NCI-H1436 (cell line): ENCODE results near the gene CYBB.

ENCODE experiments used
- DNase-seq: peaks from one replicate; lab custom pipeline; 2025; lab: John Stamatoyannopoulos, UW

Gene CYBB

DNA sequence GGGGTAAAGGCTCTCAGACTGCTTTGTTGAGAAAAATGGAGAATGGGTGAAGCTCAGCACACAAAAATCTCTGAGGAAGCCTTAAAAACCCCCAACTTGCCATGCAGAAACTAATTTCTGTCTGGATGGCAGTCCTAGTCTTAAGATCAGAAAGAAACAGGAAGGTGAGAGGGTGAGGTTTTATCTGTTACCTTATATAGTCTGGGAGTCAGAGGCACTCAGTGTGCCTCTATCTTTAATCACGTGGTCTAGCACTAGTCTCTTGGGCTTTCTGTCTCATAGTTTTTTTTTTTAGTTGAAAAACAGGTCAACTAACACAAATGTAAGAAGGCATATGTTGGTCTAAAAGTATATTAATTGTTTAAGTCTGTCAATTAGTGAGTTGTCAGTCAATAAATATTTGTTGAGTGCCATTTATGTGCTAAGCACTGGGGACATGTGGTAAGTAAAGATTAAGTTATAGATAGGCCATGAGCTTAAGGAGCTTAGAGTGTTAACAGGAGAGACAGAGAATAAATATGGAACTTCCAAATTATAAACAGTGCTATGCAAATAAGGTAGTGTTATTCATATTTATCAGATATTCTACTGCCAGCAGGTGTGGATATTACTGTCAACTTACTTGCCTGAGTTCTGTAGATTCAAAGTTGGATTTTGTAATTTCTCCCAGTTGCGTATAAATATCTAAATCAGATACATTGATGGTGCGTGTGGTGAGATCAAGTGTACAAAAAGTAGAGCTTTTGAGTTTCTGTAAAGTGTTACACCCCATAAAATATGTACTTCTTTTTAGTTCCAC is 7.0 kb downstream of the CYBB start:
- no peak for DNase-seq

DNA sequence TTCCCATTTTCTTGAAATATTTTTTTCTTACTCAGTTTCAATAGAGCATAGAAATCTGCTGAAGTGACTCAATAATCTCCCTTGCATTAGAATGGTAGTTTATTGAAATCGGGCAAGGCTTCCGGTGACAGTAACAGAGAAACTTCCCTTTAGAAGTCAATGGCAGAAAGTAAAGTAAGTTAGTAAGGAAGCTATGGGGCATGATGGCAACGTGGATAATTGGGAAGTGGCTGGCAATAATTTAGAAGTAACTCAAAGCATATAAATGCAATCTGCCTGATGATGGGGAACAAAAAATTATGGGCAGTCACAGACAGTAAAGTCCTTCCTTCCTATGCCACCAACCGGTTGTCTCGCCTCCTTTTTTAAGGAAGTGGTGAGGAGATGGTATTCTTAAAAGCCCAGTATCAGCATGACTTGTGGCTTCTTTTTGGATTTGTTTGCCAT is 7.6 kb downstream of the CYBB start:
- DNase-seq, result no peak

DNA sequence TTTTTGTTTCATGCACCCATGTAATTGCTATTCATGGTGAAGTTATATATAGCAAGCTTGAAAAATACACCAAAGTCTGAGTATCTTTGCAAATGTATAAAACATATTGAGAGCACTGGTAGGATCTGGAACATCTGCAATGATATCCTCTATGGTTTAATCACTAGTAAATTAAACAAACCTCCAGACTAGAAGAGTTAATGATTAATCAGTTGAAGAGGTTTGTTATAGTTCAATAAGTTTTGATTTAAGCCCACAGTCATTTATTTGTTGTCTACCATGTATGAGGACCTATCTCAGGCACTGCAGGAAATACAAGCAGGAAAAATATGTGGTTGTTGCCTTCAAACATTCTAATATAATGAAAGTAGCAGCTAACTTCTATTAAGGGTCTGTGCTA is 16.5 kb downstream of the CYBB start:
- no peak for DNase-seq

DNA sequence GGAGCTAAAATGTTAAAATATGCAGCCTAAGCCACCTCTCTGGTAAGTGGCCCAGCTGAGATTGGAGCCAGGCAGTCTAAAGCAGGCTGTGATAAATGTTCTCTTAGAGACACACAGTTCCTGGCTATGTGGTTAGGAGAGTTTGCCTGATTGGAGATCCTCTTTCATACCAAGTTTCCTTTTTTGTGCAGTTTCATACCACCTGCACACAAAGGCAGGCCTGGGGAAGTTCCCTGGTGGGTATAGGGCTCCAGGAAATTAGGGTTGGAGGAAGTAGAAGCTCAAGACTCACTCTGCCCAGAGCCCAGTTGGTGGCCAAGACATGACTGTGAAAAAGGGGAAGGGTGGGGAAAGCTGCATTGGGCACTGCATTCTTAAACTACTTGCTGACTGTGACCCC is 16.9 kb downstream of the CYBB start:
- no peak for DNase-seq

DNA sequence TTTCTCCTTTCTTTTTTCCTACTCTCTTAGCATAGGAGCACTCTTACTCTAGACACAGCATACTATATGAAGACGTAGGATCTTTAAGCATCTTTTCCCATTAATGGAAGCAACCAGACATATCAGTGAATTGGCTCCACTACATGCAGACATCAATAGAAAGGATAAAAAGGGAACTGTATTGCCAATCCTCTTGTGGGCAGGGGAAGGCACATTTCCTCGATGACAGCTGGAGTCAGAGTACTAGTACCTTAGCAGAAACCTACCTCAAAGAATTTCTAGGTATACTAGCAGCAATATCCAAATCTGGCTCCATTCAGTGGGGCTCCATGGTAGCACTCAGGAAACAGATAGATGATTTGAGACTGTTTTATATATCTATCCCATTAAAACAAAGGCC is 20.1 kb downstream of the CYBB start:
- no peak for DNase-seq

DNA sequence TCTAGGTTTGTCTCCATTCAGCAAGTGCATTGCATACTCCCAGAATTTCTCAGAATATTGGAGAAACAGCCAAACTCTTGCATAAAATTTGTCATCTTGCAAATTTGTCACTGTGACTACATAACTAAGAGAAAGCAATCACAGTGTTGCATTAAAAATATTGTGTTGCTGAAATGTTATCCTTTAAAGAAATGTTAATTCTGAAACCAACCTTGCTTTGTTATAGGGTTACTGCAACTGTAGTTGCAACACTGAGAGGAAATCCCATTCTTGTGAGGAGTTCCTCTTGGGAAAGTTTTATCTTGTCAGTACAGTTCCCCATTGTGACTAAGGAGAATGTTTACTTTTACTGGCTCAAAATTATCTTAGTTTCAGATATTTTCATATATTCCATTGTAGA is 20.9 kb downstream of the CYBB start:
- no peak for DNase-seq

DNA sequence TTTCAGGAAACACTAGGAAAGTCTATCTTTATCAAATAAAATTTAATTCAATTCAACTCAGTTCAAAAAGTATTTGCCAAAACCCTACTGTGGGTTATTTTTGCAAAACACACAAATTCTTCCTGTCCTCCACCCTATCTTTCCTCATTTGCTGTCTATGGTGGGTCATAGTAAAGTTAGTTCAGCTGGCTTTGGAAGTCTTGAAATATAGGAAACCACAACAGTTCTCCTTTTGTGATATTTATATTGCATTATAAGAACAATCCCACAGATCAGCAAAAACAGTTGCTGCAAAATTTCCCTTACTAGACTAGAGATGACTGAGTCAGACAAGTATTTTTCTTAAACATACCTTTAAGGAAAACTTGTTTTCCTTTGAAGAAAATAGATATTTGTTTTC is 22.2 kb downstream of the CYBB start:
- no peak for DNase-seq

DNA sequence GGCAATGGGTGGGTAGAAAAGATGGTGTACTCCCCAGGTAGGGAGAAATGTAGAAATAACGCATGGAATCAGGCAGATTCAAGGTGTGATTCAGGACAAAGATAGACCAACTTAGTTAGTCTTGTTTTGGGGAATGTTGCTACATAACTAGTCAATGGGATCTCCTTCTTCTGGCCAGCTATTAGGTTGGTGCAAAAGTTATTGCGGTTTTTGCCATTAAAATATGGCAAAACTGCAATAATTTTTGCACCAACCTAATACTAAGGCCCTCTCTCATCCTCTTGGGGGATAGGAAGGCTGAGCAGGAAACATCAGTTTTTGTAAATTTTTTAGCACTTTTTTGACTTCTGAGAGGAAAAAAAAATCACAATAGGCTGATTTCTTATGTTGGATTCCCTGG is 23.2 kb downstream of the CYBB start:
- no peak for DNase-seq

DNA sequence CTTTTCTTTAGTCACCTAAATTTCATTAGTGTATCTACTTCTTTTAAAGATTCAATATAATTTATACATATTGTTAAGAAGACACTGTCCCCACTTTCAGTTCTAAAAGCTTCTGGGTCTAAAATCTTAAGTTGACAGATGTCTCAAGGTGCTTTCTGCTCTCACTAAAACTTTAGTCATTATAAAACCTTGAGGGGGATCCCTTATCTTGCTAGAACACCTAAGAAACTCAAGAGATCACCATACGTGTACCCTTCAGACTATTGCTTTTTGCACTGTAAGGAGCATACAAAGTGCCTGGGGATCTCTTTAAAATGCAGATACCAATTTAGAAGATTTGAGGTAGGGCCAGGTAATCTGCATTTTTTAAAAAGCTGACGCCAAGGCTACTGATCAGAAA is 30.1 kb downstream of the CYBB start:
- DNase-seq, result no peak

DNA sequence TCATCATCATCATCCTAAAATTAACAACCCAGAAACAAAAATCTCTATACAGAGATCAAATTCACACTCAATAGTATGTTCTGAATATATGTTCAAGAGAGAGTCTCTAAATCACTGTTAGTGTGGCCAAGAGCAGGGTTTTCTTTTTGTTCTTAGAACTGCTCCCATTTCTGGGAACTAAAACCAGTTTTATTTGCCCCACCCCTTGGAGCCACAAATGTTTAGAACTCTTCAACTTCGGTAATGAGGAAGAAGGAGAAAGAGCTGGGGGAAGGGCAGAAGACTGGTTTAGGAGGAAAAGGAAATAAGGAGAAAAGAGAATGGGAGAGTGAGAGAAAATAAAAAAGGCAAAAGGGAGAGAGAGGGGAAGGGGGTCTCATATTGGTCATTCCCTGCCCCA is 32.3 kb downstream of the CYBB start:
- no peak for DNase-seq

DNA sequence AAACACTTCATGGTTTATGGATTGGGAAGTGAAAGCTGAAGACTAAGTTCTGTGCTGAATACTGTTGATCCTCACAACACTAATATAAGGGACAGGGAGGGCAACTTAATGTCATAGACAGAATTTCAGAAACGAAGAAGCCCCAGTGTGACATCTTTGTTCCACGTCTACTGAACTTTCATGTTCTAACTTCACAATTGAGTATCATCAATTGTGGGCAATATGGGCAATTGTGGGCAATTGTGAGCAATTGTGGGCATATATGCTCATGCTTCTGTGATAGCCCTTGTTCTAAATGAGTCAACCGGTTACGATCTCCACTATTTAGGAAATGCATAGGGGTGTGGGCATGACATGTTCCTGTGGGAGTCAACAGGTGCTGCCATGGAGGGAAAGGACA is 33.7 kb downstream of the CYBB start:
- no peak for DNase-seq

DNA sequence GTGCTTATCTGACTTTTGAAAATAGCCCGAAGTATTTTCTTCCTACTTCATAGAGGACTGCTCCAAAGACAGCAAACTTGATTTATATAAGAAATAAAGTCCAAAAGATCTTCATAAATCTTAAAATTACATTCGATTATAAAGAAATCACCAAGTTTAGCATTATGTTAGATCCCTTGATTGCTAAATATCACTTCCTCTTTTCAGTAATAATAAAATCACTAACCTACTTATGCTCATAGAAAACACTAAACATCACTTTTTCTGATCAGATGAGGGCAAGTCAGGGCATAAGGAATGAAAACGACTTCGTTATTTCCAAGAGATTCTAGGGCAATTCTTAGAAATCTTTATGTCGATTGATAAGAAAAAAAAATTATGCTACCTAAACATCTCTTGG is 35.5 kb downstream of the CYBB start:
- no peak for DNase-seq

DNA sequence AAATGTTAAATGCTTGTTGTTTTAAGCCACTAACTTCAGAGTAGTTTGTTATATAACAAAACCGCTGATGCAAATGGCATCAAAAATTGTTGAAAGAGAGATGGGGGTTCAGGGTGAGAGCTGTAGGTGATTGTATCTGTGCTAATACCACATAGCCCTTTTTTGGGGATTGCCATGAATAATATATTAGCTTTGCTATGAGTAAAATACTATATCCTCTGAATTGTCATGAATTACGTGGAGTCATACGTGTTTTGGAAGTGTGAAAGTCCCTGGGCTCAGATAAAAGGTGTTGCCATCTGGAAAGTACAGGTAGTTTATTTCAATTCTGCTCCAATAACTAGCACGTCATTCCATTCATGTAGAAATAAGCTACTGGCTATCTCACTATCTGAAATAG is 36.9 kb downstream of the CYBB start:
- DNase-seq, result no peak

DNA sequence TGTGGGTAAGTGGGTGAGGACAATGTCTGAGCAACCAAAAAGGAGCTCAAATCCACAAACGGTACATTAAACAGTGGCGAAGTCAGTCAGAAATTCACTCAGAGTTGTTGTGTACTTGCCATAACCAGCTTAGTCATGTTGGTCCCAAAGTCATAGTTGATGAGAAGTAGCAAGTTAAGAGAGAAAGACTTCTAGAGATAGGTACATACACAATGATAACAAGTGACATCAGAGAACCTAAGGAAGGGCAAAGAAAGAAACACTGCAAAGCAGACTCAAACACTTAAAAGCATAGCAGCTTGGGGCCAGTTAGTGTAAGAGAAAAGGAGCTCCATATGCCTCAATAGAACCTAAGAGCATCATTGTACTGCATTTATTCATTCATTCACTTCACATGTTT is 37.3 kb downstream of the CYBB start:
- no peak for DNase-seq

DNA sequence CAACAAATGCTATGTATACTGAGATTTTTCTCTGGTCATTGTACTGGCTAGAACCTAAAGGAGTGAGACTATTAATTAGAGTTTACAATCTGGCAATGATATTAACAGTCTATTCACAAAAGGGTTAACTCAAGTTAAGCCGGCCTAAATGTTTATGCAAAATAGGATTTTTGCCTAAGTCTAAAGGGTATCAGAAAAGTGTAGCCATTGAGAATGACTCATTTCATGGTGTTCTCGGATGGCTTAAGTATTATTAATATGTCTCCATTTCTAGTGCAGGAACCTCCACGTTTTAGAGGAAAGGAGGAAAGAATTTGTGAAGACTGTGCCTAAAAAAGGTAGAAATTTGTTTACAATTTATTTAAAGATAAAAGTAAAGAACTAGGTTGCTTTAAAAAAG is 37.7 kb downstream of the CYBB start:
- no peak for DNase-seq

DNA sequence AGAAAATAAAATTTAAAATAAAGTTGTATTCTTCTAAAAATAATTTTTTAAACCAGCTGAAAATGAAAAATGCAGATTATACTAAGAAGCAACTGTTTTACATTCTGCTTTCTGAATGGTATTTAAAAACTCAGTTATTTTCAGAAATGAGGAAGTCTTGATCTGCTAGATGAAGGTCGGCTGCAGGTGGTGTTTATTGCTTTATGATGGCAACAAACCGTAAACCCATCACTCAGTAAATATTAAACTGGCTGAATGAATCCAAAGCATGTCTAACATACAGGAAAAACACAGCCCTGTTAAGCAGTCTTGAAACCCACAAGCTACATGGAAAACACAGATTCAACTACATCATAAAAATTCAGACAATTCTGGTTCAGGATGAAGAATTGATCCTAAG is 38.2 kb downstream of the CYBB start:
- DNase-seq, result no peak

DNA sequence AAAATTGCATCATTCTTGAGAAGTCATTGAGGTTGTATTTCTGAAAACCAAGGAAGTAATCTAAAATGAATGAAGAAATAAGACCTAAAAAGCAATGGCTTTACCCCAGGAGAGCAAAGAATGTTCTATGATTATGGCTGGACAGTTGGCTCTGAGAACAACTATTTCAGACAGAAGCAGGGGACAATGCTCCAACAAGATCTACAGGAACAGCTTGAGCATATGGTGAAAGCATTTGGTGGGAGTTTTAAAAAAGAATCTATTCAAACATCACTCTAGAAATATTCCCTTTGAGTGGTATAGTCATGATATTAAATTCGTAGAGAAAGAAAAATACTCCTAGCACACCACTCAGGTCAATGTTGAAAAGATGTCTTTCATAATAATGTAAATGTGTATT is 40.8 kb downstream of the CYBB start:
- DNase-seq, result no peak

DNA sequence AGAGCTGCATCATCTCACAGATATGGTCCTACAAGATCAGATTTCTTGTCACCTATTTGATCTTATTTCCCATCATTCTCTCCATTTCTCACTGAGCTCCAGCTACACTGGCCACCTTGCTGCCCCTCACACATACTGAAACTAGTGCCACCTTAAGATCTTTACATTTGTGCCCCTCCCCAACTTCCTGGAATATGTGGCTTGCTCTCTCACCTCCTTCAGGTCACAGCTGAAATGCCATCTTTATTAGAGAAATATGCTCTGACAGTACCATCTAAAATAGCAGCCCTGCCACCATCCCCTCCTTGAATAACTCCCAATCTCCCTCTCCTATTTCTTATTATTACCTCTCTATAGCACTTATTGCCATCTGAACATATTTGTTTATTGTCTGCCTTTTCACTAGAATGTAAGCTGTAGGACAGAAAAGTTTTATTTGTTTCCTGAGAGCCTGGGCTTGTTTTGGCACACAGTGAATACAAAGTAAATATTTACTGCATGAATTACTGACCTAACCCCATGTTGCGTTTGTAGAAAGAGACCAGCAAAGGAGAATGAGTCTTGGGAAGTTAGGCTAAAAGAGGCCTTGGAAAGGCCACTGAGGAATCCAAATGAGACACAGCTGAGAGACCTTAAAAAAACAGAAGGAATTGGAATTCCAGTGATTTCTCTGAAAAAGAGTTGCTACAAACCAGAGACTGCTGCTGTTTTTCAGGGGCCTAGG is 44.8 kb downstream of the CYBB start:
- no peak for DNase-seq

DNA sequence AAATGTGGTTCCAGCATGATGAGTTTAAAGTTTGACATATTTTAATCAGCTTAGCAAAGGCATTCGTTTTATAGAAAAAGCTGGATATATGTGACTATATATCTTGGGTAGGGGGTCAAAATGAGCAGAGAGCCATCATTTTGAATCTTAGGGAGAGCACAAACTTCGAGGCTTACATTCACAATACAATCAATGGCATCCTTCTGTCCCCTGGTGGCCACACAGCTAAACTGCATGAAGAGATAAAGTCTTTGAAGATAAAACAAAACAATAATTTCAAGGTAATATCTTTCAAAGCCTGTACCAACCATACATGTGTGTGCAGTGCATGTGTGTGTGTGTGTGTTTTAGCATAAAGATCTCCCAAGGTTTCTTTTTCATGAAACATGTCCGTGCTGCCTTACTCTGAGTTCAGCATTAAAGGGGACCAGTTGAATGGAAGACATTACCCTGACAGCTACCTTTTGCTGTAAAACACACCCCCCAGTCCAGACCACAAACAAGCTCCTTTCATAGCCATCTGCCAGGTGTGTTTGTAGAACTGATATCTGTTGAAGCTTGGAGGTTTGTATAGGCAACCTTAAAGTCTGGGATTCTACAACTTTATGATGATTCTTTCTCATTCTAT is 45.5 kb downstream of the CYBB start:
- no peak for DNase-seq

DNA sequence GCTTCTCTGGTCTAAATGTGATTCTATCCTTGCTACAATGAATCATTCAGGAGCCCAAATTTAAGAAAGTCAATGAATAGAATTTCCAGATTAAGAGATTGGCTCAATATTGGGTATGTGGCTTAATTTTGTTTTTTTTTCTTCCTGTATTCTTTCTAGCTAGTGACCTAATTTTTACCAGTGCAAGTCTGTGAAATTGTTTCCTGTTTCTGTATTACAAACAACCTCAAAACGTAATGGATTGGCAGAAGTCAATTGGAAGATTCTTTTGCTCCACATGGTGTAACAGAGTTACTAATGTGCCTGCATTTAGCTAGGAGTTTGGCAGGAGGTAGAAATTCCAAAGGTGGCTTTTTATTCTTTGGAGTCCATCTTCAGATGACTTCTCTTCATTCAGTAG is 49.9 kb downstream of the CYBB start:
- DNase-seq, result no peak

DNA sequence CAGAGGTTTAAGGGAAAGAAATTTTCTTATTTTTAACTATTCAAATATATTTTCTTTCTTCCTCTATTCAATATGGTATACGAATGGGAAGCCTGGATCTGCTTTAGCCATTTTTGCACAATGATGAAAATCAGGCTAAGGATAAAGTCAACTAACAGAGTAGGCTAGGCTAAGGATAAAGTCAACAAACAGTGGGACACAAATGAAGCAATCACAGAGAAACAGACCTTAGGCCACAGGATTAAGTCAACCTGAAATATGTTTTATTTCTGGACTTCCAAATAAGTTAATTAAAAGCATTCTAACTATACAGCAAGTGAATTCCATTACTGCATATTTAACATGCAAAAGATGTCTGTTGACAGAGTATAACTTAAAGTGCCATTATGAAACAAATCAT is 50.5 kb downstream of the CYBB start:
- DNase-seq, result no peak

DNA sequence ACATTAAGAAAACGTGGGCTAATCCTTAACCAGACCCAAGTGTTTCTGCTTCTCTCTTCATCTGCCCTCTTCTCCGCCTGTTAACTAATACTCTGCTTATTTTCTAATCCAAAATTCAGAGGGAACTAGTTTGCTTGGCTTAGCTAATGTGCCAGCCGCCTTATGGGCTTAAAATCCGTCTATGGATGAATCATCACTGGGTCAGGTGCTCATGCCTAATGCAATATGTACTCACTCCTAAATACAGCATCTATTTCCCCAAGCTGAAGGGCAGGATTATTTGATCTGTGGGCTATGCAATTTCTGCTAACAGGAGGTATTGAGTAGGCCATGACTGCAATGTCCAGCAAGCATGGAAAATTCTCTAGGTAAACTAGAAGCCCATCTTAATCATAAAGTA is 55.1 kb downstream of the CYBB start:
- no peak for DNase-seq

DNA sequence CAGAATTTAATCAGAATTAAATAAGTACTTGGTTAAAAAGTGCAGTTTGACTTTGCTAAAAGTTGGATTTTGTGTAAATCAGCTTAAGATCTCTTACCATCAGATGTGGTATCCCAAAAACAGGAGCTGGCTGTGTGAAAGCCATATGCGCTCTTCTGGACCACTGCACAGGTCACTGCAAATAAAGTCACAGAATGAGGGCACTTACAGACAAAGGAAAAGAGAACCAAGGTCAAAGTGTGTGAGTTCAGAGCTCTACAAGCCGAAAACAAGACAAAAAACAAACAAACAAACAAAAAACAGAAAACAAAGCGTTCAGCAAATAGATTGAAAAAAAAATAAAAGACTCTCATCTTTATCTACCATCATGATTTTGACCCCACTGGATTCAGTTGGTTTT is 61.1 kb downstream of the CYBB start:
- no peak for DNase-seq
